Naive thymus-derived CD4-positive, alpha-beta T cell (primary cell): Measurements from ENCODE around the gene C17orf107. TPM values are rescaled to one million over a fixed set of nuclear protein-coding genes. Genes with fewer than 3 reads are reported as not detected.

Experiments used
- polyA plus RNA-seq, 2 donors: library from polyadenylated mRNA; unstranded; fragments of 300-500 nt; fragmentation: Illumina TruSeq; gene quantifications; one replicate each; pipeline ENCODE4 v1.2.3, GENCODE V29; 2021
- total RNA-seq, 6 experiments: library from RNA in 5 of 6; stranded (reverse) in 5 of 6; gene quantifications; 1 replicate in 5 of 6; 2 replicates in 1 of 6; pipeline ENCODE4 v1.2.3 and lab custom pipeline; 2021 to 2026

Gene C17orf107
- total and polyA plus RNA-seq, 7 experiments from 2014 or later, result 0.82 to 37.2 (median 5.5) TPM

Other genes starting within 250 kb of the C17orf107 start
- gene PELP1, start 195.4 kb upstream of the C17orf107 start, total RNA-seq, result 10 to 100 TPM; 41.4 to 80.4 (median 70.0) TPM
- 10 to 100 TPM; 11.6 to 13.2 TPM for gene PELP1, start 195.4 kb upstream of the C17orf107 start, polyA plus RNA-seq
- gene ARRB2, start 188.9 kb upstream of the C17orf107 start, total RNA-seq, result 100 to 1,000 TPM; 270 to 601 (median 377) TPM
- gene ARRB2, start 188.9 kb upstream of the C17orf107 start, polyA plus RNA-seq, result 10 to 100 TPM; 34.8 to 35.0 TPM
- 10 to 100 TPM; 10.4 to 32.0 (median 25.5) TPM for gene MED11, start 168.1 kb upstream of the C17orf107 start, total RNA-seq
- gene MED11, start 168.1 kb upstream of the C17orf107 start, polyA plus RNA-seq, result 10 to 100 TPM; 43.2 to 73.9 TPM
- 1 to 10 TPM in 2 of 5 experiments, under 1 TPM in 2, not detected in 1; 0.22 to 5.2 (median 1.4) TPM for gene ZMYND15, start 159.7 kb upstream of the C17orf107 start, total RNA-seq
- not detected for gene ZMYND15, start 159.7 kb upstream of the C17orf107 start, polyA plus RNA-seq
- 10 to 100 TPM in 2 of 5 experiments, 1 to 10 TPM in 3; 2.6 to 68.0 (median 3.4) TPM for gene CXCL16, start 159.6 kb upstream of the C17orf107 start, total RNA-seq
- gene CXCL16, start 159.6 kb upstream of the C17orf107 start, polyA plus RNA-seq, result 1 to 10 TPM; 1.2 to 4.4 TPM
- not detected for gene TM4SF5, start 127.7 kb upstream of the C17orf107 start, total RNA-seq
- gene TM4SF5, start 127.7 kb upstream of the C17orf107 start, polyA plus RNA-seq, result not detected
- 1 to 10 TPM in 1 of 5 experiments, under 1 TPM in 1, not detected in 3; 0.66 to 3.0 TPM for gene VMO1, start 113.2 kb upstream of the C17orf107 start, total RNA-seq
- gene VMO1, start 113.2 kb upstream of the C17orf107 start, polyA plus RNA-seq, result not detected
- under 1 TPM in 1 of 5 experiments, not detected in 4; 0.39 TPM for gene GLTPD2, start 110.6 kb upstream of the C17orf107 start, total RNA-seq
- gene GLTPD2, start 110.6 kb upstream of the C17orf107 start, polyA plus RNA-seq, result under 1 TPM in 1 of 2 donors, not detected in 1; 0.39 TPM
- 100 to 1,000 TPM in 1 of 5 experiments, 10 to 100 TPM in 4; 42.3 to 133 (median 44.0) TPM for gene PSMB6, start 103.4 kb upstream of the C17orf107 start, total RNA-seq
- 100 to 1,000 TPM; 215 to 273 TPM for gene PSMB6, start 103.4 kb upstream of the C17orf107 start, polyA plus RNA-seq
- 10 to 100 TPM; 22.9 to 42.7 (median 26.8) TPM for gene PLD2, start 92.4 kb upstream of the C17orf107 start, total RNA-seq
- gene PLD2, start 92.4 kb upstream of the C17orf107 start, polyA plus RNA-seq, result 1 to 10 TPM; 1.5 to 2.2 TPM
- 100 to 1,000 TPM in 4 of 5 experiments, 10 to 100 TPM in 1; 88.8 to 142 (median 125) TPM for gene MINK1, start 66.2 kb upstream of the C17orf107 start, total RNA-seq
- gene MINK1, start 66.2 kb upstream of the C17orf107 start, polyA plus RNA-seq, result 10 to 100 TPM in 1 of 2 donors, 1 to 10 TPM in 1; 8.3 to 20.4 TPM
- 1 to 10 TPM in 3 of 5 experiments, under 1 TPM in 2; 0.34 to 6.5 (median 1.0) TPM for gene CHRNE, start 3.6 kb downstream of the C17orf107 start, total RNA-seq
- under 1 TPM in 1 of 2 donors, not detected in 1; 0.24 TPM for gene CHRNE, start 3.6 kb downstream of the C17orf107 start, polyA plus RNA-seq
- 1 to 10 TPM in 1 of 5 experiments, not detected in 4; 1.6 TPM for gene GP1BA, start 32.7 kb downstream of the C17orf107 start, total RNA-seq
- not detected for gene GP1BA, start 32.7 kb downstream of the C17orf107 start, polyA plus RNA-seq
- gene SLC25A11, start 40.5 kb downstream of the C17orf107 start, total RNA-seq, result 10 to 100 TPM; 27.0 to 82.6 (median 44.1) TPM
- gene SLC25A11, start 40.5 kb downstream of the C17orf107 start, polyA plus RNA-seq, result 10 to 100 TPM; 57.8 to 86.8 TPM
- gene RNF167, start 40.7 kb downstream of the C17orf107 start, total RNA-seq, result 100 to 1,000 TPM in 4 of 5 experiments, 10 to 100 TPM in 1; 97.3 to 248 (median 148) TPM
- 10 to 100 TPM; 25.3 to 28.0 TPM for gene RNF167, start 40.7 kb downstream of the C17orf107 start, polyA plus RNA-seq
- 1,000 to 10,000 TPM in 1 of 5 experiments, 100 to 1,000 TPM in 4; 430 to 2,132 (median 445) TPM for gene PFN1, start 49.0 kb downstream of the C17orf107 start, total RNA-seq
- 1,000 to 10,000 TPM; 1,617 to 1,727 TPM for gene PFN1, start 49.0 kb downstream of the C17orf107 start, polyA plus RNA-seq
- gene ENO3, start 51.6 kb downstream of the C17orf107 start, total RNA-seq, result 10 to 100 TPM; 21.5 to 56.3 (median 31.8) TPM
- gene ENO3, start 51.6 kb downstream of the C17orf107 start, polyA plus RNA-seq, result 1 to 10 TPM in 1 of 2 donors, under 1 TPM in 1; 0.87 to 1.8 TPM
- gene SPAG7, start 68.3 kb downstream of the C17orf107 start, total RNA-seq, result 10 to 100 TPM; 41.6 to 59.6 (median 42.6) TPM
- 100 to 1,000 TPM in 1 of 2 donors, 10 to 100 TPM in 1; 96.9 to 119 TPM for gene SPAG7, start 68.3 kb downstream of the C17orf107 start, polyA plus RNA-seq
- 10 to 100 TPM; 55.2 to 90.0 (median 64.1) TPM for gene CAMTA2, start 88.1 kb downstream of the C17orf107 start, total RNA-seq
- 10 to 100 TPM in 1 of 2 donors, 1 to 10 TPM in 1; 9.7 to 20.5 TPM for gene CAMTA2, start 88.1 kb downstream of the C17orf107 start, polyA plus RNA-seq
- under 1 TPM in 4 of 5 experiments, not detected in 1; 0.38 to 0.42 (median 0.41) TPM for gene INCA1, start 98.0 kb downstream of the C17orf107 start, total RNA-seq
- gene INCA1, start 98.0 kb downstream of the C17orf107 start, polyA plus RNA-seq, result not detected
- 10 to 100 TPM; 11.5 to 46.5 (median 21.0) TPM for gene KIF1C, start 98.4 kb downstream of the C17orf107 start, total RNA-seq
- gene KIF1C, start 98.4 kb downstream of the C17orf107 start, polyA plus RNA-seq, result 1 to 10 TPM; 3.0 to 3.4 TPM
- gene SLC52A1, start 135.9 kb downstream of the C17orf107 start, total RNA-seq, result under 1 TPM in 4 of 5 experiments, not detected in 1; 0.16 to 0.44 (median 0.28) TPM
- under 1 TPM in 1 of 2 donors, not detected in 1; 0.14 TPM for gene SLC52A1, start 135.9 kb downstream of the C17orf107 start, polyA plus RNA-seq
- gene ZFP3, start 178.9 kb downstream of the C17orf107 start, total RNA-seq, result 10 to 100 TPM in 2 of 5 experiments, 1 to 10 TPM in 3; 3.5 to 14.8 (median 5.7) TPM
- gene ZFP3, start 178.9 kb downstream of the C17orf107 start, polyA plus RNA-seq, result 1 to 10 TPM; 1.4 to 1.6 TPM
- gene ZNF232, start 212.3 kb downstream of the C17orf107 start, total RNA-seq, result 10 to 100 TPM in 3 of 5 experiments, 1 to 10 TPM in 2; 5.1 to 20.3 (median 11.2) TPM
- 10 to 100 TPM in 1 of 2 donors, 1 to 10 TPM in 1; 9.1 to 13.6 TPM for gene ZNF232, start 212.3 kb downstream of the C17orf107 start, polyA plus RNA-seq
- under 1 TPM in 4 of 5 experiments, not detected in 1; 0.05 to 0.19 (median 0.13) TPM for gene USP6, start 216.5 kb downstream of the C17orf107 start, total RNA-seq
- gene USP6, start 216.5 kb downstream of the C17orf107 start, polyA plus RNA-seq, result under 1 TPM in 1 of 2 donors, not detected in 1; 0.06 TPM